Activated CD4-positive, alpha-beta T cell treated with anti-CD3 and anti-CD28 coated beads, Interleukin-2, amount 10 ng/mL, durations not matched to agents 24 days and 14 days (primary cell): ENCODE measurements around the gene GH2. TPM values are rescaled to one million over a fixed set of nuclear protein-coding genes. Genes with fewer than 3 reads are reported as not detected.

Experiments
- total RNA-seq: library from RNA; stranded (reverse); gene quantifications from 2 replicates; pipeline ENCODE4 v1.2.3, GENCODE V29; 2022

The GH2 gene
- total RNA-seq, 1 donor from 2014 or later, result not detected

Other genes with a start within 250 kb of the GH2 start
- 202 and 204 TPM in 2 replicates for gene LIMD2, start 181.8 kb downstream of the GH2 start, total RNA-seq
- gene STRADA, start 140.1 kb downstream of the GH2 start, total RNA-seq, result 50.4 and 54.6 TPM in 2 replicates
- 81.8 and 82.9 TPM in 2 replicates for gene CCDC47, start 108.3 kb downstream of the GH2 start, total RNA-seq
- gene DDX42, start 107.8 kb downstream of the GH2 start, total RNA-seq, result 145 and 146 TPM in 2 replicates
- 189 and 199 TPM in 2 replicates for gene PSMC5, start 54.5 kb downstream of the GH2 start, total RNA-seq
- gene FTSJ3, start 54.3 kb downstream of the GH2 start, total RNA-seq, result 99.6 and 100 TPM in 2 replicates
- 120 and 121 TPM in 2 replicates for gene SMARCD2, start 39.3 kb downstream of the GH2 start, total RNA-seq
- not detected in 2 replicates for gene CSH2, start 8.3 kb downstream of the GH2 start, total RNA-seq
- not detected in 2 replicates for gene CSH1, start 14.6 kb upstream of the GH2 start, total RNA-seq
- gene CSHL1, start 29.3 kb upstream of the GH2 start, total RNA-seq, result not detected in 2 replicates
- not detected in 2 replicates for gene GH1, start 36.9 kb upstream of the GH2 start, total RNA-seq
- 24.4 and 29.2 TPM in 2 replicates for gene CD79B, start 50.4 kb upstream of the GH2 start, total RNA-seq
- gene SCN4A, start 91.0 kb upstream of the GH2 start, total RNA-seq, result 0.05 and 0.40 TPM in 2 replicates
- 0.12 and 0.47 TPM in 2 replicates for gene PRR29, start 116.4 kb upstream of the GH2 start, total RNA-seq
- gene ICAM2, start 138.7 kb upstream of the GH2 start, total RNA-seq, result 62.2 TPM in 2 replicates
- 41.3 and 52.1 TPM in 2 replicates for gene ERN1, start 248.2 kb upstream of the GH2 start, total RNA-seq